NCI-H524 treated with DMSO at 0.1 percent for 48 hours (cell line): Measurements from ENCODE around the gene SLC35D2.
"Not testable (repeated sequence)": the region's sequence is repeated elsewhere in the genome, so short reads cannot be mapped to it uniquely, and the experiment has no call there.

Source experiments
- DNase-seq: peaks from one replicate; lab custom pipeline; 2025; lab: John Stamatoyannopoulos, UW

Gene SLC35D2

GRCh38 chr9:96361668-96362067 is 21.8 kb downstream of the SLC35D2 start:
- DNase-seq: no peak

- DNase-seq: no peak
Measured at GRCh38 chr9:96360976-96361375, 22.5 kb downstream of the SLC35D2 start.

- not testable (repeated sequence) for DNase-seq
Measured at GRCh38 chr9:96360523-96360922, 23.0 kb downstream of the SLC35D2 start.

- DNase-seq: no peak
Measured at GRCh38 chr9:96350866-96351265, 32.6 kb downstream of the SLC35D2 start.

GRCh38 chr9:96348261-96348660 is 35.2 kb downstream of the SLC35D2 start:
- no peak for DNase-seq

GRCh38 chr9:96345551-96345950 is 38.0 kb downstream of the SLC35D2 start:
- DNase-seq: no peak

GRCh38 chr9:96344458-96345180 is 38.9 kb downstream of the SLC35D2 start:
- no peak for DNase-seq

- no peak for DNase-seq
Measured at GRCh38 chr9:96343515-96344360, 39.8 kb downstream of the SLC35D2 start.

GRCh38 chr9:96342571-96343245 is 40.8 kb downstream of the SLC35D2 start:
- DNase-seq: no peak

- no peak for DNase-seq
Measured at GRCh38 chr9:96340707-96341106, 42.8 kb downstream of the SLC35D2 start.

GRCh38 chr9:96338299-96338698 is 45.2 kb downstream of the SLC35D2 start:
- no peak for DNase-seq

- DNase-seq: no peak
Measured at GRCh38 chr9:96333958-96334357, 49.6 kb downstream of the SLC35D2 start.

- DNase-seq: no peak
Measured at GRCh38 chr9:96331236-96331947, 52.1 kb downstream of the SLC35D2 start.

- DNase-seq: no peak
Measured at GRCh38 chr9:96327694-96328352, 55.7 kb downstream of the SLC35D2 start.

GRCh38 chr9:96323169-96323568 is 60.3 kb downstream of the SLC35D2 start:
- no peak for DNase-seq

- not testable (repeated sequence) for DNase-seq
Measured at GRCh38 chr9:96322736-96323135, 60.8 kb downstream of the SLC35D2 start.

- DNase-seq: not testable (repeated sequence)
Measured at GRCh38 chr9:96322210-96322609, 61.3 kb downstream of the SLC35D2 start.

- no peak for DNase-seq
Measured at GRCh38 chr9:96321515-96321914, 62.0 kb downstream of the SLC35D2 start.

GRCh38 chr9:96320749-96321280 is 62.7 kb downstream of the SLC35D2 start:
- no peak for DNase-seq

GRCh38 chr9:96318921-96319565 is 64.5 kb downstream of the SLC35D2 start:
- no peak for DNase-seq
